Naive thymus-derived CD8-positive, alpha-beta T cell (primary cell): ENCODE results near the gene C6orf136. TPM values are rescaled to one million over a fixed set of nuclear protein-coding genes. Genes with fewer than 3 reads are reported as not detected.
A peak's percentile ranks its signal among the peaks of the same experiment; 100 is the strongest.

Experiments used
- ATAC-seq, 2 donors: fragments of 150-1000 bp; cut with Tn5 transposase in 1 of 2; sonication (Bioruptor Pico), chemical (Tn5 transposase) in 1 of 2; 1 replicate in 1 of 2; 2 replicates in 1 of 2; pipeline ENCODE4 v1.10.0; 2021; ENCODE audit warnings: mild to moderate bottlenecking in 2 of 2, moderate library complexity in 2 of 2
- POLR2A ChIA-PET: fragments of 350-600 bp; sonication (Branson Sonifier 250); formaldehyde crosslinking; loops from one replicate; lab custom pipeline; 2021; ENCODE audit warnings: antibody characterized with exemption; lab: Charles Lee
- DNase-seq, 10 donors: peaks; one replicate each; pipeline versions ENCODE4 v3.0.0 to v3.0.0-alpha.2; 2020 to 2022
- H3K27ac Mint-ChIP-seq, 10 donors: one replicate each; pipeline ENCODE4 v1.8.0; 2020 to 2022; ENCODE audit warnings: mild to moderate bottlenecking in 10 of 10, mixed read lengths in 10 of 10, moderate library complexity in 4 of 10, inconsistent platforms in 1 of 10
- H3K27me3 Mint-ChIP-seq, 5 donors: one replicate each; pipeline ENCODE4 v1.8.0; 2021 to 2022; ENCODE audit warnings: mixed read lengths in 5 of 5
- H3K36me3 Mint-ChIP-seq, 3 donors: one replicate each; pipeline ENCODE4 v1.8.0; 2020 to 2022; ENCODE audit warnings: mixed read lengths in 3 of 3, mild to moderate bottlenecking in 2 of 3, inconsistent platforms in 1 of 3
- H3K4me1 Mint-ChIP-seq, 4 donors: one replicate each; pipeline ENCODE4 v1.8.0; 2021 to 2022; ENCODE audit warnings: mixed read lengths in 4 of 4
- H3K4me3 Mint-ChIP-seq, 10 donors: one replicate each; pipeline ENCODE4 v1.8.0; 2020 to 2022; ENCODE audit warnings: mild to moderate bottlenecking in 10 of 10, mixed read lengths in 10 of 10, moderate library complexity in 6 of 10, inconsistent platforms in 1 of 10
- H3K9me3 Mint-ChIP-seq, 9 donors: one replicate each; pipeline ENCODE4 v1.8.0; 2020 to 2022; ENCODE audit warnings: mixed read lengths in 9 of 9, mild to moderate bottlenecking in 3 of 9, inconsistent platforms in 1 of 9, moderate library complexity in 1 of 9
- polyA plus RNA-seq, 3 donors: library from polyadenylated mRNA; unstranded; fragments of 300-500 nt; fragmentation: Illumina TruSeq; gene quantifications; one replicate each; pipeline ENCODE4 v1.2.3, GENCODE V29; 2021
- total RNA-seq, 8 experiments: library from RNA in 2 of 8; stranded (reverse) in 2 of 8; gene quantifications; one replicate each; pipeline ENCODE4 v1.2.3 and lab custom pipeline; 2021 to 2026

Gene C6orf136
- total and polyA plus RNA-seq, 5 experiments from 2014 or later = 5.6 to 30.9 (median 23.2) TPM

DNA sequence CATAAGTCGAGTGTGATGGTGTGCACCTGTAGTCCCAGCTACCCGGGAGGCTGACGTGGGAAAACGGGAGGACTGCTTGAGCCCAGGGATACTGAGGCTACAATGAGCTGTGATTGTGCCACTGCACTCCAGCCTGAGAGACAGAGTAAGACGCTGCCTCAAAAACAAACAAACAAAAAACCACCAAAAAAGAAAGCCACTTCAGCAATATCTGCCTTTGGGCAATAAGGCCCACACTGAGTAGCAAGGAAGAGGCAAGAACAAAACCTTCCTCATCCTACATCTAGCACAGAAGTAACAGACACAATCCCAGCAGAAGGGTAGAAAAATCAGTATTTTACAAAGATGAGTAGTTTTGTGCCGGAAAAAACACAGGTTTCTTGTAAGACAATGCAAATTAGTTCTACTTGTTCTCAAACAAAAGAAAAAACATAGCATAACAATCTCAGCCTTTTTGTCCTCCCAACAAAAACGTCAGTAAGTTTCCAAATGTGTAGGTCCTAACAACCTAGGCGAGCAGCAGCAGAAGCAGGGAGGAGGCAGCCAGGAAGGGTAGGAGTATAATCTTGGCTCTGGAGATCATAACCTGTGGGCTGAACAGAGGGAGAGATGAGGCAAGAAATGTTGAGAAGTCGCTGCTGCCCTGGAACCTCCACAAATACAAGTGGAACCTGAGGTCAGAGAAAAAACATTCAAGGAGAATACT, 35.6 kb upstream of the C6orf136 start:
- Mint-ChIP-seq H3K4me3 (no peak overlapping the region), H3K4me1 (peaks cover 40 to 81% (median 73%) of the 10 kb centered on the region in 4 donors), H3K36me3 (peaks cover 15 to 59% (median 18%) of the 10 kb centered on the region in 3 donors), H3K27ac (peak overlapping the region; percentile 5 to 100 (median 88)), H3K27me3 (no peaks in the 10 kb centered on the region), H3K9me3 (no peaks in the 10 kb centered on the region)
- ATAC-seq (no peak), DNase-seq (no peak)
- POLR2A ChIA-PET = interaction anchor here (0.9 to 4.7 kb wide), 9 partner anchors 10 to 125 kb away, joined by 3 to 70 read pairs (median 5); partner anchors contain the start of genes ABCF1 and PRR3

DNA sequence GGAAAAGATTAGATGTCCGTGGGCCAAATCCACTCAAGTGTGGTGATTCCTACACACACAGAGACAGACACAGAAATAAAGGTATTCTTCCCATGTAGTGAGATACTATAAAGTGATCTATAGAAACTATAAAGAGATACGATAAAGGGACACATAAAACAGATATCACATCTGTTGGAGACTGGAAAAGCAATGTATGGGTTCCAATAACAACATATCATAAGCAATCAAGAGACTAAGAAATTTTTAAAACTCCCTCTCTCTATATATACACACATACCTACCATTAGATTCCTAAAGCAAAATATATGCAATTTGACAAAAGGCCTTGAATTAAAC, 35.1 kb upstream of the C6orf136 start:
- POLR2A ChIA-PET = interaction anchor here (0.9 to 4.7 kb wide), 7 partner anchors 12 to 109 kb away, joined by 3 to 78 read pairs (median 8); partner anchors contain the start of genes ABCF1, GNL1, PRR3 and TUBB
- H3K4me1 Mint-ChIP-seq = peaks cover 37 to 81% (median 69%) of the 10 kb centered on the region in 4 donors
- H3K4me3 Mint-ChIP-seq = peak overlapping the region in 1 of 10 donors; percentile 4
- peaks cover 18 to 59% (median 21%) of the 10 kb centered on the region in 3 donors for H3K36me3 Mint-ChIP-seq
- H3K27me3 Mint-ChIP-seq = no peaks in the 10 kb centered on the region
- peak overlapping the region; percentile 5 to 100 (median 88) for H3K27ac Mint-ChIP-seq
- DNase-seq = no peak
- ATAC-seq = no peak
- no peaks in the 10 kb centered on the region for H3K9me3 Mint-ChIP-seq

DNA sequence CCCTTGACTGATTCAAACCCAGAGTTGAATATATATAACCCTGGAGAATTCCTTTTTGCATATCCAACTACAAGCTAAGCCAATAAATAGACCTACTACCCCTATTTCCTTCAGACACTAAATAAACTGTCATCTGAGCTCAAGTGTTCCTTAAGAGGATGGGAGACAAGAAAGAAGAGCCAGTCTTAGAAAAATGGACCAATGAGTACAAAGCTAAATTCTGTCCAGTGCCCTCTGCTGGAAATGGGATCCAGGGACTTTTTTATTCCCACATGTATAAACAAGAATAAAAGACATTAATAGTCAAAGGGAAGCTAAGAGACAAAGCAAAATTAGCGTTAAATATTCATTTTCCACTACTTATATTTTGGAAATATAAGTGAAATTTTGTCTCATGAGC, 34.7 kb upstream of the C6orf136 start:
- peak overlapping the region; percentile 5 to 100 (median 88) for H3K27ac Mint-ChIP-seq
- H3K36me3 Mint-ChIP-seq = peaks cover 22 to 60% (median 24%) of the 10 kb centered on the region in 3 donors
- H3K27me3 Mint-ChIP-seq = peaks cover 0 to 2% (median 0%) of the 10 kb centered on the region in 5 donors
- H3K4me1 Mint-ChIP-seq = peaks cover 39 to 84% (median 68%) of the 10 kb centered on the region in 4 donors
- peak overlapping the region in 2 of 10 donors; percentile 4 to 55 for H3K4me3 Mint-ChIP-seq
- POLR2A ChIA-PET = interaction anchor here (0.5 to 4.7 kb wide), 9 partner anchors 13 to 122 kb away, joined by 3 to 78 read pairs (median 5); partner anchors contain the start of genes ABCF1, GNL1, PRR3 and TUBB
- ATAC-seq (no peak), DNase-seq (no peak)
- H3K9me3 Mint-ChIP-seq = peaks cover 0 to 3% (median 0%) of the 10 kb centered on the region in 9 donors

DNA sequence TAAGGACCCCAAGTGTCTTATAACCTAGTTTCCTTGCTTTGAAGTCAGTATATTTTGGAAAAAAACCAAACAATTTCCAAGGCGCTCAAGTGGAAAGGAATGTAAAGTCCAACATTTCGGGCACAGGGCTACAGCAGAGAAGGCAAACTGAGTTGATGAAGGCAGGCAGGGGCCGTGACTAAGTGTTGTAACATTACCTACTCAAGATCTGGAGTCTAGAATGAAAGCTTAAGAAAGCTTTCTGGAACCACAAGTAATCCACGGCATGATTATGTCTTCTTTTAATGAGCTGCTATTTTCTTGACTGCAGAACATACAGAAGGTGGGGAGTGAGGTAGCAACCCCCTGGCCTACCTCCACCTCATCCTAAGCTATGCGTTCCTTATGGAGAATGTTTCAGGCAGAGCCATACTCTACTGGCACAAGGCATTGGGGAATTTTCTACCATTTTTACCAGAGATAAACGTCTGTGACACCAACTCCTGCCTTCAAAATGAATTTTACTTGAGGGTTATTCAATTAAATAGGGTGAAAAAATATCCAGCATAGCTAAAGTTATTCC, 34.2 kb upstream of the C6orf136 start:
- H3K9me3 Mint-ChIP-seq = peaks cover 0 to 3% (median 0%) of the 10 kb centered on the region in 9 donors
- ATAC-seq = no peak

DNA sequence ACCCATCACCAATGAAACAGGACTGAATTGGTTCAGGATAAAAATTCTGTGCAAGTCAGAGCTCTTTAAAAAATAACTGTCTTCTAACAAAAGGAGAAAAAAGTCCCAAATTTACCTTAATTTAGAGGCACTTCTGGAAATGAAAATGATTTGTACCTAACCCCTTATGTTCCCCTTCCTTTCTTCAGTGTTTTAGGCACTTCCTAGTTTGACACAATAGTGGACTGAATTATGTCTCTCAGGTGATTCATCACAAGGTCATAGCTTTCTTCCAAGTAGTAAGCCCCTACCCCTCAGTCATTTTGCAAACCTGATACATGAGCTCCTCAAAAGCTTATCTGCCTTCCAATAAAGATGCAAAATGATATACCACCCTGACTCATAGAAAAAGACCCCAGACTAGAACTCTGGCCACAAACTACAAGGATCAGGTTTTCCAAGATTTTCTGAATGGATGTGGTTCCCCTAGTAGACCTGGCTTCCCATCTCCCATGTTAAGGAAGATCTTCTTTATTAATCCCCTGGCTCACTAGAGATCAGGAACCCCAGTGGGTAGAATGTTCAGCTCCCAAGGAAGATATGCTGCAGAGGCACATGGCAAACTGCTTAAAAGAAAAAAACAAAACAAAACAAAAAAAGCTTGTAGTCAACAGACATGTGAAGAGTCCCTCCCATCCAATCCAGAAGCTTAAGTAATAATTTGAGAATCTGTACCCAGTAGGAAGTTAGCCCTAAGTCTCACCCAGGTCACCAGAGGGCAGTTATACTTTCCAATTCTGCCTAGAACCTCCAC, 33.5 kb upstream of the C6orf136 start:
- Mint-ChIP-seq H3K36me3 (peaks cover 22 to 48% (median 23%) of the 10 kb centered on the region in 3 donors), H3K27me3 (peaks cover 0 to 8% (median 0%) of the 10 kb centered on the region in 5 donors), H3K27ac (peak overlapping the region; percentile 99 to 100 (median 100)), H3K4me1 (peaks cover 37 to 81% (median 65%) of the 10 kb centered on the region in 4 donors), H3K9me3 (peaks cover 0 to 3% (median 0%) of the 10 kb centered on the region in 9 donors), H3K4me3 (peak overlapping the region; percentile 57 to 100 (median 98))
- ATAC-seq (no peak), DNase-seq (no peak)
- POLR2A ChIA-PET = interaction anchor here (0.6 to 4.7 kb wide), 20 partner anchors 8 to 149 kb away, joined by 3 to 78 read pairs (median 12); partner anchors contain the start of genes ABCF1, ATAT1, C6orf136 and GNL1

More for the DNA sequence above, 34.2 kb upstream of the C6orf136 start:
- POLR2A ChIA-PET = interaction anchor here (0.5 to 4.7 kb wide), 17 partner anchors 8 to 127 kb away, joined by 3 to 78 read pairs (median 10); partner anchors contain the start of genes ABCF1, ATAT1, GNL1 and PRR3
- H3K4me1 Mint-ChIP-seq = peaks cover 38 to 80% (median 64%) of the 10 kb centered on the region in 4 donors
- H3K36me3 Mint-ChIP-seq = peaks cover 22 to 55% (median 23%) of the 10 kb centered on the region in 3 donors
- peaks cover 0 to 8% (median 0%) of the 10 kb centered on the region in 5 donors for H3K27me3 Mint-ChIP-seq
- no peak for DNase-seq
- H3K27ac Mint-ChIP-seq = peak overlapping the region; percentile 99 to 100 (median 100)
- peak overlapping the region in 2 of 10 donors; percentile 28 to 43 for H3K4me3 Mint-ChIP-seq

DNA sequence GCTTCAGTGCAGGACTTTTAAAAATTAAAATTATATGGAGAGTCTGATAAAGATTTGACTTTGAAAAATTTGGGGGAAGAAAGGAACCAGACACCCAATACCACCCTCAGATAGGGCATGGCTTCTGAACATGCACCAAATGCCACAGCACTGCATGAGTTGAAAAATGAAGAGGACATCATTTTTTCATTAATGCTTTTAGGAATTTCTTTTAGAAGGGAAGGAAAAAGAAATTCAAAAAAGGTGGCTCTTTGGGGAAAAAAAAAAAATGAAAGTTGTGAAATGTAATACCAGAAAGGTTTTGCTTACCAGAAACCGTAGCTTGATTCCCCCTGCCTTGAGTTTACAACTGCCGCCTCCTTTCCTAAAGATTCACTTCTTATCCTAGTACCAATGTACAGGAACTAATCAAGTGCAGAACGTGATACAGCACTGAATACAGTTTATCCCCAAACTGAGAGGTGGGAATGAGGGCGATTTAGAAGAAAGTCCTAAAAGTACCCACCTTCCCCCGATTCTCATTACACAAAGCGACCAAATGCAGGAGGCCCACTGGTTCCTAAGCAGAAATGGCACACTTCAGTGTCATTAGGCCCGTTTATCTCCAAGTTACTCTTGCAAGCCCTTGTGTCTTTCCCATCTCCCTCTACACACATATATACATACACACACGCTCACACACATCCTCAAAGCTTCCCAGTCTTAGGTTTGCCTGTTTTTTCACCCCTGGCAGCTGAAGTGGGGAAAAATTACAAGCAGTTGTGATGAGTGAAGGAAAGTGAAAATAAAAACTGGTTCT, 32.7 kb upstream of the C6orf136 start:
- Mint-ChIP-seq H3K4me3 (peak overlapping the region; percentile 92 to 100 (median 99)), H3K4me1 (peaks cover 35 to 82% (median 65%) of the 10 kb centered on the region in 4 donors), H3K27me3 (peaks cover 0 to 8% (median 0%) of the 10 kb centered on the region in 5 donors), H3K9me3 (peaks cover 0 to 3% (median 0%) of the 10 kb centered on the region in 9 donors), H3K36me3 (peaks cover 22 to 43% (median 23%) of the 10 kb centered on the region in 3 donors), H3K27ac (peak overlapping the region; percentile 99 to 100 (median 100))
- POLR2A ChIA-PET = interaction anchor here (0.6 to 4.7 kb wide), 46 partner anchors 9 to 1209 kb away, joined by 3 to 78 read pairs (median 6); partner anchors contain the start of genes ABCF1, ATAT1, C6orf136 and GNL1
- DNase-seq (peak in 2 of 10 donors; percentile 26 to 34), ATAC-seq (no peak)

DNA sequence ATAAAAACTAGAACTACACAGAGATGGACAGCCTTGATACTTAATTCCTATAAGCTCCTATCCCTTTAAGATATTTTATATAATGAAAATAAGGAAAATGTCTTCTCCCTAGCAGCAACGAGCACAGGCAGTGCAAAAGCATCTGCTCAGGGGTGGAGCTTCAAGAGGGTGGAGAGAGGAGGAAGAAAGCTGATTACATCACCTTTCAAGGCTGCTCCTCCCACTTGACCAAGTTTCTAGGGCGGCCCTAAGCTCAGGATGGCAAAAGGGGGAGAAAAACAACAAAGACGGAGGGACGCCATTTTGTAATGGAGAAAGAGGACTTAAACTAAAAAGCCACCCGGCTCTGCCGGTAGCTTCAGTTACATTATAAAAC, 32.1 kb upstream of the C6orf136 start:
- POLR2A ChIA-PET = interaction anchor here (0.6 to 4.7 kb wide), 46 partner anchors 10 to 1208 kb away, joined by 3 to 78 read pairs (median 6); partner anchors contain the start of genes ABCF1, ATAT1, C6orf136 and GNL1
- Mint-ChIP-seq H3K27me3 (peaks cover 0 to 8% (median 0%) of the 10 kb centered on the region in 5 donors), H3K9me3 (peaks cover 0 to 3% (median 0%) of the 10 kb centered on the region in 9 donors), H3K36me3 (peaks cover 22 to 45% (median 23%) of the 10 kb centered on the region in 3 donors), H3K27ac (peak overlapping the region; percentile 99 to 100 (median 100)), H3K4me3 (peak overlapping the region; percentile 92 to 100 (median 99)), H3K4me1 (peaks cover 33 to 82% (median 65%) of the 10 kb centered on the region in 4 donors)
- DNase-seq (peak; percentile 54 to 95 (median 88)), ATAC-seq (peak; percentile 63)

DNA sequence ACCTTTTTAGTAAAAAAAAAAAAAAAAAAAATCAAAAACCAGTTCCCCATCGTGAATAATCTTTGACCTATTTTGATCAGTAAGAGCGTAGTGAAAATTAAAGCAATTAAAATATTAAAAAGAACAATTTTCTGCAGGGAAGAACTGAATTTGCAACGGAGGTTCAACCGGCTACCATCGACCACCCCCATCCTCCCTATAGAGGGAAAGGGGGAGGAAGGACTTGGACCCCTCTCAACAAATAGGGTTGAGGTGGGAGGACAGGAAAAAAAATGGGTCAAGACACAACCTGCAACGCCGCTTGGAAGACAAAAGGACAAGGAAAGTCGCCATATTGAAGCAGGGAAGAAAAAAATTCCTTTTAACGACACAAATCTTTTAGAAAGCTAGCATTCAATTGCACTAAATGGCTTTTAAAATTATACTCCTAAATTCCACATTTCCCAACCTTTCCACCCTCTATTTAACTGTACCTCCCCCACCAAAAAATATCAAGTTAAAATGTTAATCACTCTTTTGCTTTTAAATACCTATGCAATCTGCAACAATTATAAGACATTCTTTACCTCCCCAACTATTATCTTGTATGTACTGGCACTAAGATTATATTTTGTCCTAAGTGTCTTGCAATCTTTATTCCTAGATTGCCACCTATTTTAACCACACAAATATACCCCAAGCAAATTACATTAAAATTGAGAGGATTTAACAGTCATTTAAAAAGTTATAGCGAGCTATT, 31.5 kb upstream of the C6orf136 start:
- POLR2A ChIA-PET = interaction anchor here (0.6 to 4.7 kb wide), 52 partner anchors 10 to 1208 kb away, joined by 3 to 78 read pairs (median 5); partner anchors contain the start of genes ABCF1, ATAT1, C6orf136 and DHX16
- H3K36me3 Mint-ChIP-seq = peaks cover 22 to 48% (median 23%) of the 10 kb centered on the region in 3 donors
- DNase-seq (peak in 7 of 10 donors; percentile 18 to 68 (median 39)), ATAC-seq (no peak)
- H3K27me3 Mint-ChIP-seq = peaks cover 0 to 8% (median 0%) of the 10 kb centered on the region in 5 donors
- peaks cover 30 to 77% (median 59%) of the 10 kb centered on the region in 4 donors for H3K4me1 Mint-ChIP-seq
- peak overlapping the region; percentile 99 to 100 (median 100) for H3K27ac Mint-ChIP-seq
- peaks cover 0 to 3% (median 0%) of the 10 kb centered on the region in 9 donors for H3K9me3 Mint-ChIP-seq
- peak overlapping the region; percentile 92 to 100 (median 99) for H3K4me3 Mint-ChIP-seq

DNA sequence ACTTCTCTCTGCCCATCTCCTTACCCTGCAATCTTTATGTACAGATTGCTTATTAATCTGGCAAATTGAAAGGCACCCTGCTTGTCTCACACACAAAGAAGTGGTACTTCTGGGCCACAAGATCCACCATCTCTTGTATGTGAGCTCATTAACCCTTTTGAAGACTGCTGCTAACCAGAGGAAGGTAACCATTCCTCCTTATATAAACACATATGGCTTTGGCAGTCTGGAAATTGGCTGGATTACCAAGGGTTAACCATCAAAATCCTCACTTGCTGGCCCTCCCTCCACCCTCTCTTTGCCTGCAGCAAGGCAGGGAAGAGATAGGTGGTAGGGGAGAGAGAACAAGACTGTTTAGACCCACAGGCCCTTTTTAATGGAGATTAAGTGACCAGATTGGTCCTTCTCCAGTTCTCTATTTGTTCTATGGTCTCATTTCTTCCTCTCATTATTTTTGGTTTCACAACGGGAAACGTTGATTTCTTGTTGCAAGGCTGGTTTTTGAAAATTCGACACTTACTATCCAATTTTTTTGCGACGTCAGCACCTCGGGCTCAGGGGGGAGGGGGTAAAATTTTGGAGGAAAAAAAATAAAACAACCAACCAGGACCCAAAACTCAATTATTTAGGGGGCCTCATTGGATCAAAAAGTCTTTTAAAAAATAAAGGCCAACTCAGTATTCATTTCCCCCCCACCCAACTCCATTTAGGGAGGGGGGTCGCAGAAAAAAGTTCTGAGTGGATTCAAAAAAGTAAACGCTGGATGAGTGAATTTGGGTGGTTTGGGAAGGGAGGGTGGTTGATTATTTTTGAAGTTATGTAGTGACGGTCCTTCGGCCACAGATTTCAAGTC, 30.7 kb upstream of the C6orf136 start:
- Mint-ChIP-seq H3K27ac (peak overlapping the region; percentile 99 to 100 (median 100)), H3K9me3 (peaks cover 0 to 3% (median 0%) of the 10 kb centered on the region in 9 donors), H3K27me3 (peaks cover 0 to 8% (median 0%) of the 10 kb centered on the region in 5 donors), H3K4me3 (peak overlapping the region; percentile 92 to 100 (median 99)), H3K4me1 (peaks cover 26 to 69% (median 53%) of the 10 kb centered on the region in 4 donors), H3K36me3 (peaks cover 23 to 52% (median 23%) of the 10 kb centered on the region in 3 donors)
- POLR2A ChIA-PET = interaction anchor here (0.7 to 4.7 kb wide), 27 partner anchors 11 to 729 kb away, joined by 3 to 78 read pairs (median 12); partner anchors contain the start of genes ABCF1, ATAT1, C6orf136 and DHX16
- ATAC-seq = peak in 1 of 2 donors; percentile 2
- peak in 9 of 10 donors; percentile 27 to 68 (median 62) for DNase-seq
